ENCODE measurements around the gene CCDC201.

DNA sequence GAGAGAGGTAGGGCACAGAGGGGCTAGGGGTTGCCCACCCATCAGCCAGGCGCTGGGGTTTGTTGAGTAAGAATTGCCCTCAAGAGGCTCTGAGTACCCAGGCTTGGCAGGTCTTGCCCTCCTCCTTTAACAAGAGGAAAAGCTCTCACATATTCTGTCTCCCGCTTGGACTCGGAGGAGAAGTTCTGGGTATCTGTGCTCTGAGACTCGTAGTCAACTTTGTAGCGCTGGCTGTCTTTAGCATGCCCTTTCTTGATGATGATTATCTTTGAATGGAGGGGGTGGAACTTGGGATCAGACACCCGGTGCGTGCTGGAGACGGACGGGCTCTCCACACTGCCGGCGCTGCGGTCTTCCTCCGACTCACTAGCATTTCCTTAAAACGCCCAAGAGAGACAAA lies 44.2 kb upstream of the CCDC201 start:
- TF ChIP-seq CTCF (conservative IDR thresholded peaks at IDR 0.05; ENCODE audit: low read depth, low read length) (no peak), RCOR1 (IDR thresholded peaks at IDR 0.05; ENCODE audit: insufficient replicate concordance, low read length) (no peak), MXI1 (IDR thresholded peaks at IDR 0.05; ENCODE audit: borderline replicate concordance, low read depth, low read length) (no peak), NFE2L2 (IDR thresholded peaks at IDR 0.05; ENCODE audit: low read depth, low read length) (no peak), CHD1 (IDR thresholded peaks at IDR 0.05; ENCODE audit: low read depth, low read length) (no peak), SMC3 (IDR thresholded peaks at IDR 0.05; ENCODE audit: low read depth, low read length) (no peak), POLR2A (IDR thresholded peaks at IDR 0.05; ENCODE audit: low read depth, low read length) (no peak), RAD21 (IDR thresholded peaks at IDR 0.05; ENCODE audit: low read length) (no peak)
- TF ChIP-seq, protein P1, sequence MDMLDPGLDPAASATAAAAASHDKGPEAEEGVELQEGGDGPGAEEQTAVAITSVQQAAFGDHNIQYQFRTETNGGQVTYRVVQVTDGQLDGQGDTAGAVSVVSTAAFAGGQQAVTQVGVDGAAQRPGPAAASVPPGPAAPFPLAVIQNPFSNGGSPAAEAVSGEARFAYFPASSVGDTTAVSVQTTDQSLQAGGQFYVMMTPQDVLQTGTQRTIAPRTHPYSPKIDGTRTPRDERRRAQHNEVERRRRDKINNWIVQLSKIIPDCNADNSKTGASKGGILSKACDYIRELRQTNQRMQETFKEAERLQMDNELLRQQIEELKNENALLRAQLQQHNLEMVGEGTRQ (IDR thresholded peaks at IDR 0.05; ENCODE audit: low read depth, low read length): no peak

All from IMR-90 (cell line).